HEK293 (cell line): Measurements from ENCODE around the gene TRPM6.

Experiments used
- CTCF ChIA-PET: fragments of 350-600 bp; formaldehyde crosslinking; extraction: SDS; loops from one replicate; lab custom pipeline; 2021; ENCODE audit warnings: antibody characterized with exemption; lab: Yijun Ruan, JAX
- POLR2A ChIA-PET: fragments of 300-600 bp; formaldehyde crosslinking; extraction: SDS; loops from one replicate; lab custom pipeline; 2020; ENCODE audit warnings: antibody characterized with exemption, inconsistent platforms; lab: Yijun Ruan, JAX
- H3K27ac ChIP-seq: fragments of 200-500 bp; sonication (Bioruptor generic); 2 replicates; pipeline ENCODE4 v1.5.1; 2014; ENCODE audit warnings: low read depth, low read length, control low read depth, inconsistent platforms; ENCODE audit errors: extremely low read depth
- H3K36me3 ChIP-seq, 2 experiments: fragments of 200-500 bp in 1 of 2; sonication (Bioruptor generic) in 1 of 2; 1 replicate in 1 of 2; 2 replicates in 1 of 2; pipeline ENCODE4 v1.5.1; 2014 to 2017; ENCODE audit warnings: inconsistent platforms in 2 of 2, low read length in 2 of 2; ENCODE audit not compliant: control insufficient read depth in 2 of 2, insufficient read depth in 1 of 2
- H3K4me1 ChIP-seq: fragments of 200-500 bp; sonication (Bioruptor generic); 2 replicates; pipeline ENCODE4 v1.5.1; 2014; ENCODE audit warnings: mild to moderate bottlenecking, low read length, inconsistent platforms; ENCODE audit not compliant: control insufficient read depth, insufficient read depth
- H3K4me3 ChIP-seq: 2 replicates; pipeline ENCODE4 v1.5.1; 2011; ENCODE audit warnings: low read depth, mild to moderate bottlenecking, control low read depth, low read length, moderate library complexity
- H3K9me3 ChIP-seq: fragments of 200-500 bp; sonication (Bioruptor generic); 2 replicates; pipeline ENCODE4 v1.5.1; 2014; ENCODE audit warnings: low read depth, low read length, inconsistent platforms; ENCODE audit not compliant: control insufficient read depth, insufficient read depth
- KLF10 ChIP-seq: fragments of 450-650 bp; IDR thresholded peaks from 2 replicates; pipeline ENCODE4 v1.5.1; 2018; ENCODE audit warnings: missing biosample characterization, mild to moderate bottlenecking, missing genetic modification characterization
- KLF9 ChIP-seq: fragments of 450-650 bp; formaldehyde crosslinking; IDR thresholded peaks from 2 replicates; pipeline ENCODE4 v1.5.1; 2016; ENCODE audit warnings: missing biosample characterization, missing genetic modification characterization, low read depth
- OSR2 ChIP-seq: fragments of 450-650 bp; formaldehyde crosslinking; IDR thresholded peaks from 2 replicates; pipeline ENCODE4 v1.5.1; 2016; ENCODE audit warnings: missing biosample characterization, missing genetic modification characterization
- ZFHX2 ChIP-seq: fragments of 450-650 bp; formaldehyde crosslinking; conservative IDR thresholded peaks from 2 replicates; pipeline ENCODE4 v1.5.1; 2016; ENCODE audit warnings: missing biosample characterization, missing genetic modification characterization
- ZFP37 ChIP-seq: fragments of 450-650 bp; formaldehyde crosslinking; IDR thresholded peaks from 2 replicates; pipeline ENCODE4 v1.5.1; 2016; ENCODE audit warnings: missing biosample characterization, missing genetic modification characterization
- ZFP69B ChIP-seq: fragments of 450-650 bp; formaldehyde crosslinking; IDR thresholded peaks from 2 replicates; pipeline ENCODE4 v1.5.1; 2016; ENCODE audit warnings: missing biosample characterization, missing genetic modification characterization
- ZNF146 ChIP-seq: fragments of 450-650 bp; formaldehyde crosslinking; IDR thresholded peaks from 2 replicates; pipeline ENCODE4 v1.5.1; 2016; ENCODE audit warnings: missing biosample characterization, missing genetic modification characterization
- ZNF214 ChIP-seq: fragments of 450-650 bp; formaldehyde crosslinking; IDR thresholded peaks from 2 replicates; pipeline ENCODE4 v1.5.1; 2017; ENCODE audit warnings: missing biosample characterization, mild to moderate bottlenecking, missing genetic modification characterization, borderline replicate concordance
- ZNF302 ChIP-seq: fragments of 450-650 bp; formaldehyde crosslinking; IDR thresholded peaks from 2 replicates; pipeline ENCODE4 v1.5.1; 2016; ENCODE audit warnings: missing biosample characterization, missing genetic modification characterization, low read depth
- ZNF324 ChIP-seq: fragments of 450-650 bp; formaldehyde crosslinking; IDR thresholded peaks from 2 replicates; pipeline ENCODE4 v1.5.1; 2016; ENCODE audit warnings: missing biosample characterization, missing genetic modification characterization
- ZNF501 ChIP-seq: fragments of 450-650 bp; formaldehyde crosslinking; IDR thresholded peaks from 2 replicates; pipeline ENCODE4 v1.5.1; 2016; ENCODE audit warnings: missing biosample characterization, missing genetic modification characterization
- ZNF529 ChIP-seq: fragments of 450-650 bp; formaldehyde crosslinking; IDR thresholded peaks from 2 replicates; pipeline ENCODE4 v1.5.1; 2017; ENCODE audit warnings: missing genetic modification characterization, missing biosample characterization; ENCODE audit not compliant: insufficient replicate concordance
- ZNF558 ChIP-seq: fragments of 450-650 bp; formaldehyde crosslinking; IDR thresholded peaks from 2 replicates; pipeline ENCODE4 v1.5.1; 2016; ENCODE audit warnings: missing biosample characterization, missing genetic modification characterization
- ZNF571 ChIP-seq: fragments of 450-650 bp; formaldehyde crosslinking; IDR thresholded peaks from 2 replicates; pipeline ENCODE4 v1.5.0; 2017; ENCODE audit warnings: missing biosample characterization, missing genetic modification characterization
- ZNF623 ChIP-seq: fragments of 450-650 bp; formaldehyde crosslinking; IDR thresholded peaks from 2 replicates; pipeline ENCODE4 v1.5.1; 2016; ENCODE audit warnings: missing biosample characterization, missing genetic modification characterization
- ZNF624 ChIP-seq: fragments of 450-650 bp; formaldehyde crosslinking; IDR thresholded peaks from 2 replicates; pipeline ENCODE4 v1.5.1; 2017; ENCODE audit warnings: missing biosample characterization, missing genetic modification characterization
- ZSCAN30 ChIP-seq: fragments of 450-650 bp; IDR thresholded peaks from 2 replicates; pipeline ENCODE4 v1.5.1; 2018; ENCODE audit warnings: missing biosample characterization, mild to moderate bottlenecking, missing genetic modification characterization, moderate library complexity
- TF ChIP-seq, protein P1 (sequence below): fragments of 450-650 bp; formaldehyde crosslinking; IDR thresholded peaks from 2 replicates; pipeline ENCODE4; 2016; ENCODE audit warnings: missing biosample characterization, missing genetic modification characterization
- TF ChIP-seq, protein P2 (sequence below): fragments of 450-650 bp; formaldehyde crosslinking; IDR thresholded peaks from 2 replicates; pipeline ENCODE4 v1.5.1; 2016; ENCODE audit warnings: missing biosample characterization, missing genetic modification characterization
- TF ChIP-seq, protein P3 (sequence below): fragments of 450-650 bp; formaldehyde crosslinking; IDR thresholded peaks from 2 replicates; pipeline ENCODE4 v1.5.1; 2016; ENCODE audit warnings: missing biosample characterization, missing genetic modification characterization
- TF ChIP-seq, protein P4 (sequence below): fragments of 450-650 bp; formaldehyde crosslinking; IDR thresholded peaks from 2 replicates; pipeline ENCODE4 v1.5.1; 2016; ENCODE audit warnings: missing biosample characterization, missing genetic modification characterization
- TF ChIP-seq, protein P5 (sequence below): fragments of 450-650 bp; formaldehyde crosslinking; IDR thresholded peaks from 2 replicates; pipeline ENCODE4 v1.5.1; 2016; ENCODE audit warnings: missing biosample characterization, missing genetic modification characterization
- TF ChIP-seq, protein P6 (sequence below): fragments of 450-650 bp; formaldehyde crosslinking; IDR thresholded peaks from 2 replicates; pipeline ENCODE4 v1.5.0; 2017; ENCODE audit warnings: missing biosample characterization, missing genetic modification characterization, borderline replicate concordance
- TF ChIP-seq, protein P7 (sequence below): fragments of 450-650 bp; IDR thresholded peaks from 2 replicates; pipeline ENCODE4 v1.5.1; 2018; ENCODE audit warnings: missing biosample characterization, mild to moderate bottlenecking, missing genetic modification characterization

TRPM6 gene

DNA sequence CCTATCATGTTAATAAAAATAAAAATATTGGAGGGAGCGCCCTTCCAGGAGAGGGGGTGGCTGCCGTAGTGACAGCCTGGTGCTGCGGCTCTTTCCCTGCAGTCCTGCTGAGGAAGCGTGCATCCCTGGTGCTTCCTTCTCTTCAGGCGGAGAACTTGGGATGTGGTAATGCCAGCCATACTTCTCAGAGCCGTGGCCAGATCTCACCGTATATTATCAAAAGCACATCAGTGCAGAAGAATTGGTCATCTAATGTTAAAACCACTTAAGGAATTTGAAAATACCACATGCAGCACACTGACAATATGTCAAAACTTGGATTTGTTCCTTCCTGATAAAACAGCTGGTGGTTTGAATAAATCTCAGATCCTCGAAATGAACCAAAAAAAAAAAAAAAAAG is 47.3 kb upstream of the TRPM6 start:
- CTCF ChIA-PET: no interaction called here
- TF ChIP-seq KLF10: no peak
- TF ChIP-seq ZNF302 (tag by site-specific recombination): no peak
- no peak for TF ChIP-seq ZNF558 (tag by site-specific recombination)
- TF ChIP-seq, protein P1, sequence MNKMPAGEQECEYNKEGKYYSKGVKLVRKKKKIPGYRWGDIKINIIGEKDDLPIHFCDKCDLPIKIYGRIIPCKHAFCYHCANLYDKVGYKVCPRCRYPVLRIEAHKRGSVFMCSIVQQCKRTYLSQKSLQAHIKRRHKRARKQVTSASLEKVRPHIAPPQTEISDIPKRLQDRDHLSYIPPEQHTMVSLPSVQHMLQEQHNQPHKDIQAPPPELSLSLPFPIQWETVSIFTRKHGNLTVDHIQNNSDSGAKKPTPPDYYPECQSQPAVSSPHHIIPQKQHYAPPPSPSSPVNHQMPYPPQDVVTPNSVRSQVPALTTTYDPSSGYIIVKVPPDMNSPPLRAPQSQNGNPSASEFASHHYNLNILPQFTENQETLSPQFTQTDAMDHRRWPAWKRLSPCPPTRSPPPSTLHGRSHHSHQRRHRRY (tag by site-specific recombination): no peak
- TF ChIP-seq, protein P2, sequence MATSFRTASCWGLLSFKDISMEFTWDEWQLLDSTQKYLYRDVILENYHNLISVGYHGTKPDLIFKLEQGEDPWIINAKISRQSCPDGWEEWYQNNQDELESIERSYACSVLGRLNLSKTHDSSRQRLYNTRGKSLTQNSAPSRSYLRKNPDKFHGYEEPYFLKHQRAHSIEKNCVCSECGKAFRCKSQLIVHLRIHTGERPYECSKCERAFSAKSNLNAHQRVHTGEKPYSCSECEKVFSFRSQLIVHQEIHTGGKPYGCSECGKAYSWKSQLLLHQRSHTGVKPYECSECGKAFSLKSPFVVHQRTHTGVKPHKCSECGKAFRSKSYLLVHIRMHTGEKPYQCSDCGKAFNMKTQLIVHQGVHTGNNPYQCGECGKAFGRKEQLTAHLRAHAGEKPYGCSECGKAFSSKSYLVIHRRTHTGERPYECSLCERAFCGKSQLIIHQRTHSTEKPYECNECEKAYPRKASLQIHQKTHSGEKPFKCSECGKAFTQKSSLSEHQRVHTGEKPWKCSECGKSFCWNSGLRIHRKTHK: no peak
- TF ChIP-seq, protein P3, sequence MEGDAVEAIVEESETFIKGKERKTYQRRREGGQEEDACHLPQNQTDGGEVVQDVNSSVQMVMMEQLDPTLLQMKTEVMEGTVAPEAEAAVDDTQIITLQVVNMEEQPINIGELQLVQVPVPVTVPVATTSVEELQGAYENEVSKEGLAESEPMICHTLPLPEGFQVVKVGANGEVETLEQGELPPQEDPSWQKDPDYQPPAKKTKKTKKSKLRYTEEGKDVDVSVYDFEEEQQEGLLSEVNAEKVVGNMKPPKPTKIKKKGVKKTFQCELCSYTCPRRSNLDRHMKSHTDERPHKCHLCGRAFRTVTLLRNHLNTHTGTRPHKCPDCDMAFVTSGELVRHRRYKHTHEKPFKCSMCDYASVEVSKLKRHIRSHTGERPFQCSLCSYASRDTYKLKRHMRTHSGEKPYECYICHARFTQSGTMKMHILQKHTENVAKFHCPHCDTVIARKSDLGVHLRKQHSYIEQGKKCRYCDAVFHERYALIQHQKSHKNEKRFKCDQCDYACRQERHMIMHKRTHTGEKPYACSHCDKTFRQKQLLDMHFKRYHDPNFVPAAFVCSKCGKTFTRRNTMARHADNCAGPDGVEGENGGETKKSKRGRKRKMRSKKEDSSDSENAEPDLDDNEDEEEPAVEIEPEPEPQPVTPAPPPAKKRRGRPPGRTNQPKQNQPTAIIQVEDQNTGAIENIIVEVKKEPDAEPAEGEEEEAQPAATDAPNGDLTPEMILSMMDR (tag by site-specific recombination): no peak
- no peak for TF ChIP-seq ZFP69B (tag by site-specific recombination)
- no peak for TF ChIP-seq ZNF624 (tag by site-specific recombination)
- TF ChIP-seq ZNF214 (tag by site-specific recombination): no peak
- no peak for TF ChIP-seq ZNF571 (tag by site-specific recombination)
- no peak for TF ChIP-seq KLF9 (tag by site-specific recombination)
- TF ChIP-seq, protein P4, sequence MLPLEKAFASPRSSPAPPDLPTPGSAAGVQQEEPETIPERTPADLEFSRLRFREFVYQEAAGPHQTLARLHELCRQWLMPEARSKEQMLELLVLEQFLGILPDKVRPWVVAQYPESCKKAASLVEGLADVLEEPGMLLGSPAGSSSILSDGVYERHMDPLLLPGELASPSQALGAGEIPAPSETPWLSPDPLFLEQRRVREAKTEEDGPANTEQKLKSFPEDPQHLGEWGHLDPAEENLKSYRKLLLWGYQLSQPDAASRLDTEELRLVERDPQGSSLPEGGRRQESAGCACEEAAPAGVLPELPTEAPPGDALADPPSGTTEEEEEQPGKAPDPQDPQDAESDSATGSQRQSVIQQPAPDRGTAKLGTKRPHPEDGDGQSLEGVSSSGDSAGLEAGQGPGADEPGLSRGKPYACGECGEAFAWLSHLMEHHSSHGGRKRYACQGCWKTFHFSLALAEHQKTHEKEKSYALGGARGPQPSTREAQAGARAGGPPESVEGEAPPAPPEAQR (tag by site-specific recombination): no peak
- TF ChIP-seq ZNF324 (tag by site-specific recombination): no peak
- no peak for TF ChIP-seq ZFP37 (tag by site-specific recombination)
- no peak for TF ChIP-seq ZNF623 (tag by site-specific recombination)
- H3K4me1 ChIP-seq: no peaks in the 10 kb centered on the region
- POLR2A ChIA-PET: no interaction called here
- no peak overlapping the region for H3K27ac ChIP-seq
- H3K9me3 ChIP-seq: no peaks in the 10 kb centered on the region
- H3K36me3 ChIP-seq: no peaks in the 10 kb centered on the region
- no peak overlapping the region for H3K4me3 ChIP-seq

DNA sequence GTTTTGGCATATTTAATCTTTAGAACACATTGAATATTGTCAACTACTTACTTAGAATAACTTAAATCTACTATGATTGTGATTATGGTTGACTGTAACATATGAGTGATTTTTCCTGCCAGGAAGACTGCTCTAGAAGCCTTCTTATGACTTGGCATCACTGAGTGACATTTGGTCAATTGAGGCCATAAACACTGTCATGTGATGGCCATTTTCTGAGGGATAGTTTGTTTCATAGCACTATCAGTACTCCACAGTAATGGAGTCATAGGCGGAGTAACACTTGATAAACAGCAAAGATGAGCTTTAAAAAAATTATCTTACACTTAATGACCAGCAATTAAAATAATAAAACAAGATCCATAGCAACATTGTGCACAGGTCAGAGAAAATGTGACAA is 34.0 kb upstream of the TRPM6 start:
- H3K27ac ChIP-seq: no peak overlapping the region
- H3K9me3 ChIP-seq: no peaks in the 10 kb centered on the region
- CTCF ChIA-PET: no interaction called here
- H3K4me1 ChIP-seq: no peaks in the 10 kb centered on the region
- H3K36me3 ChIP-seq: no peaks in the 10 kb centered on the region
- POLR2A ChIA-PET: no interaction called here
- H3K4me3 ChIP-seq: no peak overlapping the region
- TF ChIP-seq ZSCAN30: no peak
- TF ChIP-seq, protein P5, sequence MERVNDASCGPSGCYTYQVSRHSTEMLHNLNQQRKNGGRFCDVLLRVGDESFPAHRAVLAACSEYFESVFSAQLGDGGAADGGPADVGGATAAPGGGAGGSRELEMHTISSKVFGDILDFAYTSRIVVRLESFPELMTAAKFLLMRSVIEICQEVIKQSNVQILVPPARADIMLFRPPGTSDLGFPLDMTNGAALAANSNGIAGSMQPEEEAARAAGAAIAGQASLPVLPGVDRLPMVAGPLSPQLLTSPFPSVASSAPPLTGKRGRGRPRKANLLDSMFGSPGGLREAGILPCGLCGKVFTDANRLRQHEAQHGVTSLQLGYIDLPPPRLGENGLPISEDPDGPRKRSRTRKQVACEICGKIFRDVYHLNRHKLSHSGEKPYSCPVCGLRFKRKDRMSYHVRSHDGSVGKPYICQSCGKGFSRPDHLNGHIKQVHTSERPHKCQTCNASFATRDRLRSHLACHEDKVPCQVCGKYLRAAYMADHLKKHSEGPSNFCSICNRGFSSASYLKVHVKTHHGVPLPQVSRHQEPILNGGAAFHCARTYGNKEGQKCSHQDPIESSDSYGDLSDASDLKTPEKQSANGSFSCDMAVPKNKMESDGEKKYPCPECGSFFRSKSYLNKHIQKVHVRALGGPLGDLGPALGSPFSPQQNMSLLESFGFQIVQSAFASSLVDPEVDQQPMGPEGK (tag by site-specific recombination): no peak
- TF ChIP-seq, protein P6, sequence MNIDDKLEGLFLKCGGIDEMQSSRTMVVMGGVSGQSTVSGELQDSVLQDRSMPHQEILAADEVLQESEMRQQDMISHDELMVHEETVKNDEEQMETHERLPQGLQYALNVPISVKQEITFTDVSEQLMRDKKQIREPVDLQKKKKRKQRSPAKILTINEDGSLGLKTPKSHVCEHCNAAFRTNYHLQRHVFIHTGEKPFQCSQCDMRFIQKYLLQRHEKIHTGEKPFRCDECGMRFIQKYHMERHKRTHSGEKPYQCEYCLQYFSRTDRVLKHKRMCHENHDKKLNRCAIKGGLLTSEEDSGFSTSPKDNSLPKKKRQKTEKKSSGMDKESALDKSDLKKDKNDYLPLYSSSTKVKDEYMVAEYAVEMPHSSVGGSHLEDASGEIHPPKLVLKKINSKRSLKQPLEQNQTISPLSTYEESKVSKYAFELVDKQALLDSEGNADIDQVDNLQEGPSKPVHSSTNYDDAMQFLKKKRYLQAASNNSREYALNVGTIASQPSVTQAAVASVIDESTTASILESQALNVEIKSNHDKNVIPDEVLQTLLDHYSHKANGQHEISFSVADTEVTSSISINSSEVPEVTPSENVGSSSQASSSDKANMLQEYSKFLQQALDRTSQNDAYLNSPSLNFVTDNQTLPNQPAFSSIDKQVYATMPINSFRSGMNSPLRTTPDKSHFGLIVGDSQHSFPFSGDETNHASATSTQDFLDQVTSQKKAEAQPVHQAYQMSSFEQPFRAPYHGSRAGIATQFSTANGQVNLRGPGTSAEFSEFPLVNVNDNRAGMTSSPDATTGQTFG (tag by site-specific recombination): no peak
- TF ChIP-seq ZNF501 (tag by site-specific recombination): no peak
- TF ChIP-seq OSR2 (tag by site-specific recombination): no peak
- TF ChIP-seq, protein P7, sequence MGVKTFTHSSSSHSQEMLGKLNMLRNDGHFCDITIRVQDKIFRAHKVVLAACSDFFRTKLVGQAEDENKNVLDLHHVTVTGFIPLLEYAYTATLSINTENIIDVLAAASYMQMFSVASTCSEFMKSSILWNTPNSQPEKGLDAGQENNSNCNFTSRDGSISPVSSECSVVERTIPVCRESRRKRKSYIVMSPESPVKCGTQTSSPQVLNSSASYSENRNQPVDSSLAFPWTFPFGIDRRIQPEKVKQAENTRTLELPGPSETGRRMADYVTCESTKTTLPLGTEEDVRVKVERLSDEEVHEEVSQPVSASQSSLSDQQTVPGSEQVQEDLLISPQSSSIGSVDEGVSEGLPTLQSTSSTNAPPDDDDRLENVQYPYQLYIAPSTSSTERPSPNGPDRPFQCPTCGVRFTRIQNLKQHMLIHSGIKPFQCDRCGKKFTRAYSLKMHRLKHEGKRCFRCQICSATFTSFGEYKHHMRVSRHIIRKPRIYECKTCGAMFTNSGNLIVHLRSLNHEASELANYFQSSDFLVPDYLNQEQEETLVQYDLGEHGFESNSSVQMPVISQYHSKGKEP (tag by site-specific recombination): no peak
- no peak for TF ChIP-seq ZFHX2 (tag by site-specific recombination)
- TF ChIP-seq ZNF146: no peak
- TF ChIP-seq ZFP69B (tag by site-specific recombination): no peak
- no peak for TF ChIP-seq ZNF529 (tag by site-specific recombination)
